NCI-H510A treated with DMSO at 0.1 percent for 48 hours (cell line): Measurements from ENCODE around the gene GNAT3.

Experiments used
- DNase-seq: peaks from one replicate; lab custom pipeline; 2025; lab: John Stamatoyannopoulos, UW

GNAT3 gene

GRCh38 chr7:80511964-80512363 is at the start of gene GNAT3:
Gene GNAT3 (minus strand): TSS chr7:80512064. CDS start chr7:80511926, 138 bp downstream.
- DNase-seq, result no peak

- no peak for DNase-seq
Measured at GRCh38 chr7:80558116-80558515, 46.3 kb upstream of the GNAT3 start.

DNA sequence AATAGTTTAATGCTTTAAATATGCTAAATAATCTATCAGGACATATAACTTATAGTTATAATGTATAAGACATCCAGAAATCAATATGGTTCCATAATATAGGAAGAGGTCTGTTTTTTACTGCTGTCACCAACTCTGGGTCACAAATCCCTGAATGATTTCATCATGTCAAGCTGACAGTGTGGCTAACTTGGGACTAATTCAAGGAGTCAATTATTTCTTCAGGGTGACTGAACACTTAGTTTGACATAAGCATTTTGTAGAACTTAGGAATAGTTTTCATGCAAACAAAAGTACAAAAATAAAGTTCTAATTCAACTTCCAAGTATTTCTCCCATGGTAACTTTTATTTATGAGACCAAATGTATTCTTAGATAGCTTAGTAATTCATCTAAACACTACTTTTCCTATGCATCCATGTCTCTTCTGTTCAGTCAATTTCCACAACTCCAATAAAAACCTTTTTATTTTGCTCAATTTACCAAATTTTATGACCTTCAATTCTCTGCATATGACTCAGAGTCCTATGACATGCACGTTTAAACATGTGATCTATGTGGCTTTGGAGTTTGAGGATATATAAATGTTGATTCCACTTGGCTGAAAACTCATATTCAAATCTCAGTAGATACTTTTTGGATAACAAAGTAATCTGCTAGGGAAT is 40.3 kb upstream of the GNAT3 start:
- no peak for DNase-seq

DNA sequence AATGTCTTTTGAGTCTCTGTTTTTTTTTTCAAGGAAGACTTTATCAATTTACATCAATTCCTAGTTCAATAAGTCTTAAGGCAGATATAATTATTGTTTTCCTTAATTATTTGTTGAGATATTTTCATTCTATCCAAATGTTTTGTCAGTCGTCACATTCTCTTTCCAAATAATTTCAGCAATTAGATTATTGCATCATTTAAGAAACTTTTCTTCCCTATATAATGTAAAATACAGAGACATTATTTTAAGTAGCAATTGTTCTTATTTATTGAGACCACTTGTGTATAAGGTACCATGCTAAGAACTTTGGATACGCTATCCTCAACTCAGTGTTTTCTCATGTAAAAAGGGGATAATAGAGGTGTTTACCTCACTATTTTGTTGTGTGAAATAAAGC is 38.1 kb upstream of the GNAT3 start:
- no peak for DNase-seq

DNA sequence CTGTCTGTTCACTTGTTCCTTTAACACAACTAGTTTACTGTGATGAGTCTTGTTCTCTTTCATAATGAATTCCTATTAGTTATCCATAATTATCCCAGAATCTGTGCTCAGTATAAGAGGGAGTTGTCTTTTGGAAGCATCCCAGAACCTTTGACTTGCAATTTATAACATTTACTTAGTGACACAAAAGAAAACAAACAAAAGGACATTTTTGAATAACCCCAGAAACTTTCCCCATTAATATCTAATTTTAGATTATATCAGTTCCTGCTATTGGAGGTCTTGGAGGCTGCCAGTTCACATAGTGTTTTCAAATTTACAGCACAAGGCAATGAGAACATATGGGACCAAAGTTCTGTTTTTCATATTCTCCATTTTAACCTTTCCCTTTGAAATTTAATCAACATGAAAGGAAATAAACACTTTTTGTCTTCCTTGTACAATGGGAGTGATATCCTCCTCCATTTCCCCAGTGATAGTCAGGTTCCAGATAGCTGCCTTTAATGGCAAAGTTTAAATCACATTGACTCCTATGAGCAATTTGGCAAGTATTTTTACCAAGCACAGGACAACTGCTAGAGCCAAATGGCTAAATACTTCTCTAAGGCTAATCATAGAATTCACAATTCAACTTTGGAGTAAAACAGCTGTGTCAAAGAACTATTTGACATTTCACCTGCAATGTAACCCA is 37.1 kb upstream of the GNAT3 start:
- DNase-seq, result no peak

- no peak for DNase-seq
Measured at GRCh38 chr7:80542398-80542797, 30.5 kb upstream of the GNAT3 start.

GRCh38 chr7:80540836-80541235 is 29.0 kb upstream of the GNAT3 start:
- DNase-seq, result no peak

- no peak for DNase-seq
Measured at GRCh38 chr7:80537091-80537490, 25.2 kb upstream of the GNAT3 start.

DNA sequence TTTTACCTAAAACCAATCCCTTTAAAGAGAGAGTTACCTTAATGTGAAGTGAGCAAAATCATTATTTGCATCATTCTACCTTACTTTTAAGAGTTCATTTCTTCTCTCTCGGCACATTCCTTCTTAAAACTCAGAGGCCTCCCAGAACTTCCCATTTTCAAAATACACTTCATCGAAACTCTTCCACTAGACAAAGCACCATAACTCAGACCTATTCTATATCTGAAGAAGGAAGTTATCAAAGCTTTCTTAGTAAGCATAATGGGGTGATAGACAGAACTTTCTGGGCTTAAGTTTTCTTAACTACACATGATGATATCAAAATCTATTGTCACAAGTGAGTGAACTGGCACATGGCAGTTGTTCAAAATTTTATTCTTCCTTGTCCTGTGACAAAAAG is 24.6 kb upstream of the GNAT3 start:
- DNase-seq, result no peak

DNA sequence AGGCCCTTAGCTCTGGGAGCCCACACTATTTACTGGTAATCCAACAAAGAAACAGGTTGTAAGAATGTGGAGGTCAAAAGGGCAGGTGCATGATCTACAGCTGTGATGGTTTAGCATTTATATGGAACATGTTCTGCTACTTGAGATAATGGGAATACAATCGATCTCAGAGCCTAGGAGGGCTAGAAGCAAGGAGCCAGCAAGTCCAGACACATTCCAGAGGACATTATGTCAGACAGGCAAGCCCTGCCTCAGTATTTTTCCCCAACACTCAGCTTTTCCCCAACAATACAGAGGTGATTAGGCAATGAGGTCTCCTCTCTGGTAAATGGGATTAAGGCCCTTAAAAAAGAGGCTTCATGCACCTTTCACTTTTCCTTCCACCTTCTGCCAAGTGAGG is 21.4 kb upstream of the GNAT3 start:
- DNase-seq, result no peak

- no peak for DNase-seq
Measured at GRCh38 chr7:80532153-80532552, 20.3 kb upstream of the GNAT3 start.

DNA sequence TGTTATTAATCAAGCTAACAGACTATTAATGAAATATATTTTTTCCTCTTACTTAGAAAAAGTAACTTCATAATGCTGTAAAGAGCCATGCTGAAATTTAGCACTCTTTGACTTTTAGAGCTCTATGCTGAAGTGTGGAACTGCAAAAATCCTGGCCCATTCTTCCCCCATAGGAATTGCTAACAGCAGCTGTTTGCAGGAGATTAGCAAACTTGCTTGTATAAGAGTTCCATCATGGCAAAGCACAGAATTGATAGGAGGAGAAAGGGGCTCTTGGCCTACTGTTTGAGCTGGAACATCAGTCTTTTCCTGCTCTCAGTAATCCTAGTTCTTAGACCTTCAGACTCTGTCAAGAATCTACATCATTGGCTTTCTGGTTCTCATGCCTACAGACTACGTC is 18.3 kb upstream of the GNAT3 start:
- no peak for DNase-seq

DNA sequence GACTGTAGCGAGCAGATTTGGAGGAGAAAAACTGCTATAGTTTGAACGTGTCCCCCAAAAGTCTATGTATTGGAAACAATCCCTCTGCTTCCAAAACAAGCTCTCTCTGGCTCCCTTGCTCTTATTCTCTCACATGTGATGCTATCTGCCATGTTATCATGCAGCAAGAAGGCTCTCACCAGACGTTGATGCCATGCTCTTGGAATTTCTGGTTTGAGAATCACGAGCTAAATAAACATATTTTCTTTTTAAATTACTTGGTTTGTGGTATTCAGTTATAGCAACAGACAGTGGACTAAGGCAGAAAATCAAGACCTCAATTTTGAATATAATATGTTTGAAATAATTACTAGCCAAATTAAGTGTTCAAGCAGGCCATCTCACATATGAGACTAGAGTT is 17.5 kb upstream of the GNAT3 start:
- no peak for DNase-seq

DNA sequence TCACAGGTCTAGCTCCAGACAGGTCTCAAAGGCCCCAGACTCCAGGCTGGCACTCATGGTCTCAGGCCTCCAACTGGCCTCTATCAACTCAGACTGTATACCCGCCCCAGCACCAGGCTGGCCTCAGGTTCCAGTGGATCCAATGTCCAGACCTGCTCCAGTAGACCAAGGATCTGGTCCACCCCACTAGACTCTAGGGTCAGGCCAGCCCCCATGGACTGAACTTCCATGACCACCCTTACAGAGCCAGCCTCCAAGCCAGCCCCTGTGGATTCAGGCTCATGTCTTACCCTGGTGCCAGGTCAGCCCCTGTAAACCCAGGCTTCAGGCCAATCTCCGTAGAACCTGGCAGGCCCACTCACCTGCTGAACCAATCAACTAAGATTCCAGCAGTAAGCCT is 16.8 kb upstream of the GNAT3 start:
- DNase-seq, result no peak

DNA sequence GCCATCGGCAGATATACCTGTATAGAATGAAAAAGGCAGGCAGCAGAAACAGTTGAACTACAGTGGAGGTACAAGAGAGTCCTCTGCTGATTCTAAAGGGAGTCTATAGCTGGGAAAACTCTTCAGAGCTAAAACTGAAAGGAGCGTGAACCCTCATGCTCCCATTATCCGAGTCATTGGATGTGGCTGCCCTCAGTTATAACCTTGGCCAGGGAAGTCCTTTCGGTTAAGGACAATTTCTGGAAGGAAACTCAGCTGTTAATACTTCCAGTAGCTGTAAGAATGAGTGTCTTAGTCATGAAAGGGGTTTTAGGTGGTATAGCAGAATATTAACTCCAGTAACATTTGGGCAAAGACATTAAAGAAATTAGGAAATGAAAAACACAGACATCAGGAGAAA is 14.6 kb upstream of the GNAT3 start:
- no peak for DNase-seq

GRCh38 chr7:80524693-80525092 is 12.8 kb upstream of the GNAT3 start:
- DNase-seq, result no peak

DNA sequence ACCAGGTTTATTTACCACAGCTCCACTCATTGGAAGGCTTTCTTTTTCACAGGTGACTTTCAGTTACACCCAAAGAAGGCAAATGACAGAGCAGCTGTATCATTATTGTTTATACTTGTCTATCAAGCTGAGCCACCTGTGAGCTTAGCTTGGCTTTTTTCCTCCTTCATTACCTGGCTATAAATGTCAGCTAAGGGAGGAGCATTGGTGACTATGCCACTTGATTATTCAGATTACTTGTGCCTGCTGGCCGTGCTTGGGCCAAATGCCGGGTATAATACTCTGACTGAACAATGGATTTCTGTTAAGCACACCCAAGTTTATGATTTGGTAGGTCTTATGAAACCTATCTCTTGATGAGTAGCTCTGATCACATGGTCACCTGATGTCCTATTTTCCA is 9.9 kb upstream of the GNAT3 start:
- no peak for DNase-seq

- DNase-seq, result peak; percentile 1
Measured at GRCh38 chr7:80520199-80520598, 8.3 kb upstream of the GNAT3 start.

GRCh38 chr7:80517282-80517747 is 5.5 kb upstream of the GNAT3 start:
- DNase-seq, result no peak

GRCh38 chr7:80515298-80515697 is 3.4 kb upstream of the GNAT3 start:
- no peak for DNase-seq

- DNase-seq, result no peak
Measured at GRCh38 chr7:80510021-80510420, 1.8 kb downstream of the GNAT3 start.

- DNase-seq, result no peak
Measured at GRCh38 chr7:80508440-80508839, 3.4 kb downstream of the GNAT3 start.

DNA sequence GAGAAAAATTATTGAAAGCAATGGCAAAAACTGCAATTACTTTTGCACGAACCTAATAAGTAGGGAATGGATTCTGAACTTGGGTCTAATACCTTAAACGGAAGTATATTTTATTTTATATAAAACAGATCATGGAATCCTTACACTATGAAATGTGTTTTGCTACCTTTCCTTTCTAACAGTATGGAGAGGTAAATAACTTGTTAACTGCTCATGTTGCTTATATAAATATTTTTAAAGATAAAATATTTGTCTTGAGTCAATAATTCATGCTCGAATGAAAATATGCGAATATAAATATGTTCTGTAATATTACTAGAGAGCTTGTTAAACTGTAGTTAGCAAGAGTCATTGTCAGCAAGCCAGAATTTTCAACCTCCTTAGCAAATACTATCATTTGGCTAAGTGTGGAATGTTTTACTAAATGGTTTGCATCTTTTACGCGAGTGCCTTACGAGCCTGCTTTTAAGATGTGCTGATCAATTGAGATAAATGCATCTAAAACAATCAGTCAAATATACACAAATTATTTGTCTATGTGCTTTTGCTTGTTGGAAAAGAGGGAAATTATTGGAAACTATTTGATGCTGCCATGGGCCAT is 5.9 kb downstream of the GNAT3 start:
- no peak for DNase-seq
